ENCODE data around the gene TAF4.
A peak's percentile ranks its signal among the peaks of the same experiment; 100 is the strongest.
"Not testable (repeated sequence)": the region's sequence is repeated elsewhere in the genome, so short reads cannot be mapped to it uniquely, and the experiment has no call there.

TAF4 gene, protein sequence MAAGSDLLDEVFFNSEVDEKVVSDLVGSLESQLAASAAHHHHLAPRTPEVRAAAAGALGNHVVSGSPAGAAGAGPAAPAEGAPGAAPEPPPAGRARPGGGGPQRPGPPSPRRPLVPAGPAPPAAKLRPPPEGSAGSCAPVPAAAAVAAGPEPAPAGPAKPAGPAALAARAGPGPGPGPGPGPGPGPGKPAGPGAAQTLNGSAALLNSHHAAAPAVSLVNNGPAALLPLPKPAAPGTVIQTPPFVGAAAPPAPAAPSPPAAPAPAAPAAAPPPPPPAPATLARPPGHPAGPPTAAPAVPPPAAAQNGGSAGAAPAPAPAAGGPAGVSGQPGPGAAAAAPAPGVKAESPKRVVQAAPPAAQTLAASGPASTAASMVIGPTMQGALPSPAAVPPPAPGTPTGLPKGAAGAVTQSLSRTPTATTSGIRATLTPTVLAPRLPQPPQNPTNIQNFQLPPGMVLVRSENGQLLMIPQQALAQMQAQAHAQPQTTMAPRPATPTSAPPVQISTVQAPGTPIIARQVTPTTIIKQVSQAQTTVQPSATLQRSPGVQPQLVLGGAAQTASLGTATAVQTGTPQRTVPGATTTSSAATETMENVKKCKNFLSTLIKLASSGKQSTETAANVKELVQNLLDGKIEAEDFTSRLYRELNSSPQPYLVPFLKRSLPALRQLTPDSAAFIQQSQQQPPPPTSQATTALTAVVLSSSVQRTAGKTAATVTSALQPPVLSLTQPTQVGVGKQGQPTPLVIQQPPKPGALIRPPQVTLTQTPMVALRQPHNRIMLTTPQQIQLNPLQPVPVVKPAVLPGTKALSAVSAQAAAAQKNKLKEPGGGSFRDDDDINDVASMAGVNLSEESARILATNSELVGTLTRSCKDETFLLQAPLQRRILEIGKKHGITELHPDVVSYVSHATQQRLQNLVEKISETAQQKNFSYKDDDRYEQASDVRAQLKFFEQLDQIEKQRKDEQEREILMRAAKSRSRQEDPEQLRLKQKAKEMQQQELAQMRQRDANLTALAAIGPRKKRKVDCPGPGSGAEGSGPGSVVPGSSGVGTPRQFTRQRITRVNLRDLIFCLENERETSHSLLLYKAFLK

DNA sequence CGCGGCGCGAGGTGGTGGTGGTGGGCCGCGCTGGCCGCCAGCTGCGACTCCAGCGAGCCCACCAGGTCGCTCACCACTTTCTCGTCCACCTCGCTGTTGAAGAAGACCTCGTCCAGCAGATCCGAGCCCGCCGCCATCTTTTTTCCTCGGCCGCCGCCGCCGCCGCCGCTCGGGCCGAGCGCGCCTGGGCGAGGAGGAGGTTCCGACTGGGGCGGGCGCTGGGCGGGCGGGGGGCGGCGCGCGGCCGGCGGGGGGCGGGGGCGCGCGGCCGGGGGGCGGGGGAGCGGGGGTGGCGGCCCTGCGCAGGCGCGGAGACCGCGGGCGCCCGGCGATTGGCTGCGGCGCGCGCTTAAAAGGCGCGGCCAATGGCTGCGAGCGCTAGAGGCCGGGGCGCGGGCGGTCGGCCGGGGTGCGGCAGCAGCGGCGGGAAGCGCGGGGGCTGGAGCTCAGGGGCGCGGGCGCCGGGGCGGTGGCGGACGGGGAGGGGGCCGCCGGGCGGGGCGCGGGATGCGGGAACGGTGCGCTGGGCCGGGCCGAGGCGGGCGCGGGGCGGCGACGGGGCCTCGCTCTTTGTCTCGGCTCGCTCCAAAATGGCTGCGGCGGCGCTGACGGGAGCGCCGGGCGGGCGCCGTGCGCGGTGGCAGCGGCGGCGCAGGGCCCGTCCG lies at the start of gene TAF4:
Gene TAF4 (minus strand): TSS at position 208 of the 665 bp plus-strand sequence. CDS start 71 bp downstream, at position 137.
- peak; percentile 75 for DNase-seq

DNA sequence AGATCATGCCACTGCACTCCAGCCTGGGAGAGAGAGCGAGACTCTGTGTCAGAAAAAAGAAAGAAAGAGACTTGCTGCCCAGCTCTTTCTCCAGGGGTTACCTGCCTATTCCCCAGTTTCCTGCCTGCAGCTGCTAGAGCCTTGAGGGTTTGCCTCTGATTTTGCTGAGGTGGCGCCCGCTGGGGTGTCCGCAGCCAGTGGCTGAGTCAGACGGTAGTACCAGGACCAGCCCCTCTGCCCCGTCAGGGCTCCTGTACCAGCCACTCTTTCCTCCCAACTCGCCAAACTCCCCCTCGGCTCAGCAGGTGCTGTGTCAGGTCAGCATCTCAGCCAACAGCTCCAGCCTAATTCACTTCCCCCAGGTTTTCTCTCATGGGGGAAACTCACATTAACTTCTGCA lies 49.2 kb upstream of the TAF4 start:
- no peak for DNase-seq

DNA sequence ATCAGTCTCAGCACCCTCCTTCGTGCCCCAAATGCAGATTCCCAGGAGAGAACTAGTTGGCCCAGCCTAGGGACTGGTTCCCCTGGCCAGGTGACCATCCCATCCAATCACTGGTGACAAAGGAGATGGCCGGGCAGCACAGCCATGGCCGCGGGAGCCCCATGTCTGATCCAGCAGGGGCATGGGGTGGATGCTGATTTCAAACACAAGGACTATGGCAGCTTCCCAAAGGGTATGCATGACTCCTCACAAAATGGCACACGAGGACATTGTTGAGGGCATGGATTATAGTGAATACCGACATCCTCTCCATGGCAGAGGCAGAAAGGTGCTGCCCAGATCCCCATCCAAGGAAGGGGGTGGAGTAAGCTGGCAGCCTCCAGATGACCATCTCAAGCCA lies 46.7 kb upstream of the TAF4 start:
- no peak for DNase-seq

DNA sequence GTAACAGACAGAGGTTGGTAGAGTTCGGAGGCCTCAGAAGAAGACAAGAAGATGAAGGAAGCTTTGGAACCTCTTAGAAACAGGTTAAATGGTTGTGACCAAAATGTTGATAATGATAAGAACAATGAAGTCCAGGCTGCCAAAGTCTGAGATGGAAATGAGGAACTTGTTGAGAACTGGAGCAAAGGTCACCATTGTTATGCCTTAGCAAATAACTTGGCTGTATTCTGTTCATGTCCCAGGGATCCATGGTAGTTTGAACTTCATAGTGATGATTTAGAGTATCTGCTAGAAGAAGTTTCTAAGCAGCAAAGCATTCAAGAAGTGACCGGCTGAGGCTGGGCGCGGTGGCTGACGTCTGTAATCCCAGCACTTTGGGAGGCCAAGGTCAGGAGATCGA lies 45.5 kb upstream of the TAF4 start:
- no peak for DNase-seq

DNA sequence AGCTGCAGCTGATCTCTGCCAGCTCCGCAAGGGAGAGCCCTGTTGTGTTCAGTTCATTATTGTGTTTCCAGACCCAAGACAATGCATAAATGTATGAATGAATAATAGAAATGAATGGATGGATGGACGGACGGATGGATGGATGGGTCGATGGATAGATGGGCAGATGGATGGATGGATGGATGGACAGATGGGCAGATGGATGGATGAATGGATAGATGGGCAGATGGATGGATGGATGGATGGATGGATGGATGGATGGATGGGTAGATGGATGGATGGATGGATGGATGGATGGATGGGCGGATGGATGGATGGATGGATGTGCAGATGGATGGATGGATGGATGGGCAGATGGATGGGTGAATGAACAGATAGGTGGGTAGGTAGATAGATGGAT lies 39.9 kb upstream of the TAF4 start:
- no peak for DNase-seq

DNA sequence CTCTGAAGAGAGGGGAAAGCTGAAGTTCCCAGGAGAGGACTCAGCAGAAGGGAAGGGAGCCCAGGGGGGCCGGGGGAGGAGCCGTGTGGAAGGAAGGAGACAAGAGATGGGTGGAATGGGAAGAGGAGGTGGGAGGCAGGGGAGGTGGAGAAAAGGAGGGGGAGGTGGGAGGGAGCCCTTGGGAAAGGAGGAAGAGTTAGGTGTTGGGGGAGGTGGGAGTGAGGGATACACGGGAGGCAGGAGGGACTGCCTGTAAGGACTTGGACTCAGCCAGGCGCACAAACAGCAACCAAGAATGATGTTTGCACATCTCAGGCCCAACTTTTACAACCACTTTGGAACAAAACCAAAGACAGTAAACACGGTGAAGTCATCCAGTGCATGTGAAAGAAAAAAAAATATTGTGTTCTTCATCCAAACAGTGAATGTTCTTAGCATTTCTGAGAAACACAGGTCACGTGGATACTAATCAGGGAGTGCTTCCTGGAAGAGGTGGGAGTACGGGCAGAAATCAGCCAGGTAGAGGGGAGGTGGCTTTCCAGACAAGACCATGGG lies 39.2 kb upstream of the TAF4 start:
- DNase-seq: no peak

DNA sequence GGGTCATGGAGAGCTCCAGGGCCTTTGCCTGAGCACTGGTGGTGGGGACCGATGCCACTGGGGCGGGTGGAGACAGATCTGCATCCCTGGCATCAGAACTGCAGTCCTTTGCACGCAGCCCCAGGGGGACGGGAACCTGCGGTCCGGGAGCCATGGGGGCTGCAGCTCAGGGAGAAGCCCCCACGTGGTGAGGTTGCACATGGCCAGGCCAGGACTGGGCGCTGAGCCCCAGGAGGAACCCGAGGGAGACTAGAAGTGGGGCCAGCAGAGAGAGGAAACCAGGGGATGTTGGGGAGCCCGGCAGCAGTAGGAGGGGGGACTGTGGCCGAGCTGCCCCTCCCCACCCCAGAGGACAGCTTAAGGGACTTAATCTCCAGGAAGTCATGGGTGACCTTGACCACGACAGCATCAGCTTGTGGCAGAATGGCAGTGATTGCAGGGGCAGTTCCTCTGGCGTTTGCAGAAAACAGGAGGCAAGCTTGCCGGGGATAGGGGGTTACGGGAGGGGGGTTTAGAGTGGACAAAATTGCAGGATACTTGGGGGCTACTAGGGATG lies 38.6 kb upstream of the TAF4 start:
- no peak for DNase-seq

DNA sequence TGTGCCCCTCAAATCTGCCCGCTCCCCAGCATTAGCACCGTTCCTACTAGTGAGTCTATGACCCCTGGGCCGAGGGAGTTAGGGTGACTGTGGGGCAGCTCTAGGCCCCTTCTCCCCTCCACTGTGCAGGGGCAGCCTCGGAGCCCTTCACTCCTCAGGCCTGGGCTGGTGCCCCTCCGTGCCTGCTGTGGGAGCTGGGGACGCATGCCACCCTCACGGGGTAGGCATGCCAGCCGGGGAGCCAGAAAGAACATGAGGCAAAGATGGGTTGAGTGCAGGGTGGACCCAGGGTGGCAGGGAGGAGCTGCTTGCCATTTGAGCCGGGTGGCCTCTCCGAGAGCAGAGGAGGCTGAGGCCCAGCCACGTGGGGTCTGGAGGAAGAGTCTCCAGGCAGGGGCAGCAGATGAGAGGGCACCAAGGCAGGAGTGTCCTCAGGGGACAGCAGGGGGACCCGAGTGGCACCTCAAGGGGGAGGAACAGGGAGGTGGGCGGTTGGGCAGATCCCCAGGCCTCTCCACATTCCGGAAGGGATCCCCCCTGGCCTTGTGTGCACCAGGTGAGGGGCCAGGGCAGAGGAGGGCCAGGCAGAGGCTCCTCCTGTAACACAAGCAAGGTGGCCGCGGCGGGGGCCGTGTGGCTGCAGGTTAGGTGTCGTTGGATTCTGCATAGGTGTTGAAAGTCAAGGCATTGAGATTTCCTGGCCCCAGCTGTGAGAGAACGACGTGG lies 38.0 kb upstream of the TAF4 start:
- no peak for DNase-seq

DNA sequence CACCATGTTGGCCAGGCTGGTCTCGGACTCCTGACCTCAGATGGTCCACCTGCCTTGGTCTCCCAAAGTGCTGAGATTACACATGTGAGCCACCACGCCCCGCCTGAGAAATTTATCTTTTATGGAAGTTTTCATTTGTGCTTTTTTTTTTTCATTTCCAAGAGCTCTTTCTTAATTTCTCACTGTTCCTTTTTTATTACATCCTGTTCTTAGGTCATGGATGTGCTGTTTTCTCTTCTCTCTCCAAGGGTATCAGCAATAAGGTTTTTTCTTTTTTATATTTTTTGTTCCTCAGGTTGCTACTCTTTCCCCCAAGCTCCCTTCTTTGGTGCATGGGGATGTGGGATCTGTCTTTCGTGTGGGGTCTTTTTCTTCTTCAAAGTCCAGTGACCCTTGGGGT lies 35.4 kb upstream of the TAF4 start:
- no peak for DNase-seq

DNA sequence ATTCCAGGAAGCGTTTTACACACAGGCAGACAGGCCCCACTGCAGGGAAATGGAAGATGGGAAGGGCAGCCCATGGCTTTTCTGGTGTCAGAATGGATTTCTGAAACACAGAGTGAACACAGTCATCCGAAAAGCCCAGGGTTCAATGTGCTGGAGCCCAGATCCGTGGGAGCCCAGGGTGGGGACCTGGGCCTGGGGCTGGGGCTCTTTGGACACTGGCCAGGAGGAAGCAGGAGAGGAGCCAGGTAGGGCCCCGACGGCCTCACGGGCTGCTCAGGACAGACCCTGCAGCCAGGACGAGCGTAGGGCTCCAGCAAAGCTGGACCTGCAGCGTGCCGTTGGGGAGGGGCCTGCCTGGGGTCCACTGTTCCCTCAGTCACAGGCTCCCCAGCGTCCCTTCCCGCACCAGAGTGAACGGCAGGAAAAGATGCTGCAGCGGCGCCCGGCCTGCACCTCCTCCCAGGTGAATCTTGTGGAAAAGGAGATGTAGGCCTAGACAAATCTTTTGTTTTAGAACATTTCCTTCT lies 32.3 kb upstream of the TAF4 start:
- no peak for DNase-seq

DNA sequence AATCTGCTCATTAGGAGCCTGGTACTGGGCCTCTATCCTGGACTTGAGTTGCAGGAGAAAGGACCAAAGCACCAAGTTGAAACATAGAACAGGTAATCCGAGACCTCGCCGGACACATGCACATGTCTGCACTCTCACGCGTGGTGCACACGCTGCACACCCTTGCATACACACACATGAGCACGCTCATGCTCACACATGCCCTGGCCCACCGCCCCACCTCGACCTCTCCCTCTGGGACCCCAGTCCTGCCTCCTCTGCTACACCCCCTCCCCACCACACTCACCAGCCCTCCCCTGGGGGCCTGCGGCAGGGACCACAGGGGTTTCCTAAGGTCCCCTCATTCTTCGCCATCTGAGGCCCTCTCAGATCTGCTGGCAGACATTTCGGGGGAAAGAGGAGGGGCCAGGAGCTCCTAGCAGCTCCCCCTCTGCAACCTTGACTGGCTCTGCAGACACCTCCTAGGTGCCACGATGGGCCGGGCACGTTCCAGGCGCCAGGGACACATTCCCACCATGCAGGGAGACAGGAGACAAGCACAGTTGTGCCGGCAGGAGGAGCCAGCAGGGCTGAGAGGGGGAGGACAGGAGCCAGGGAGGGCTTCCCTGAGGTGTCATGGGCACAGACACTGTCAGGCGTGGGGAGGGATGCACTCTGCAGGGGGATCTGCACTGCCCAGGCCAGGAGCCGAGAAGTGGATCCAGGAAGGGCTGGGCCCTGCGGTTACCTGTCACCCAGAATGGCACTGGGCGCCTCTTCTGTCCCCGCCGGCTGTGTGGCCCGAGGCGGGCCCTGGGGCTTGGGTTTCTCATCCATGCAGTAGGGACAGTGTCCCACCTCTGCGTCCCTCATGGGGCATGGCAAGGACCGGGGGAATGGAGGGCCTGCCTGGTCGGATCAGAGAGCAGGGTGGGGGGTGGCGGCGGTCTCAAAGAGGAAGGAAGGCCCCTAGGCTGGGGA lies 31.0 kb upstream of the TAF4 start:
- no peak for DNase-seq

DNA sequence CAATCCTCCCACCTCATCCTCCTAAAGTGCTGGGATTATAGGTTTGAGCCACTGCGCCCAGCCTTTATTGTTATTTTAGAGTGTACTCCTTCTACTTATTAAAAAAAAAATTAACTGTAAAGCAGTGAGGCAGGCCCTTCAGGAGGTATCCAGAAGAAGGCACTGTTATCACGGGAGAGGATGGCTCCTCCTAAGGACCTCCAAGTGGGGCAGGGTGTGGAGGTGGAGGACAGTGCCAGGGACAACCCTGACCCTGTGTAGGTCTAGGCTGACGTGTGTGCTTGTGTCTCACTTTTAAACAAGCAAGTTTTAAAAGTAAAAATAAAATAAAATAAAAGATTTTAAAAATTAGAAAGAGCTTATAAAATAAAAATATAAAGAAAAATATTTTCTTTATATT lies 23.7 kb upstream of the TAF4 start:
- no peak for DNase-seq

DNA sequence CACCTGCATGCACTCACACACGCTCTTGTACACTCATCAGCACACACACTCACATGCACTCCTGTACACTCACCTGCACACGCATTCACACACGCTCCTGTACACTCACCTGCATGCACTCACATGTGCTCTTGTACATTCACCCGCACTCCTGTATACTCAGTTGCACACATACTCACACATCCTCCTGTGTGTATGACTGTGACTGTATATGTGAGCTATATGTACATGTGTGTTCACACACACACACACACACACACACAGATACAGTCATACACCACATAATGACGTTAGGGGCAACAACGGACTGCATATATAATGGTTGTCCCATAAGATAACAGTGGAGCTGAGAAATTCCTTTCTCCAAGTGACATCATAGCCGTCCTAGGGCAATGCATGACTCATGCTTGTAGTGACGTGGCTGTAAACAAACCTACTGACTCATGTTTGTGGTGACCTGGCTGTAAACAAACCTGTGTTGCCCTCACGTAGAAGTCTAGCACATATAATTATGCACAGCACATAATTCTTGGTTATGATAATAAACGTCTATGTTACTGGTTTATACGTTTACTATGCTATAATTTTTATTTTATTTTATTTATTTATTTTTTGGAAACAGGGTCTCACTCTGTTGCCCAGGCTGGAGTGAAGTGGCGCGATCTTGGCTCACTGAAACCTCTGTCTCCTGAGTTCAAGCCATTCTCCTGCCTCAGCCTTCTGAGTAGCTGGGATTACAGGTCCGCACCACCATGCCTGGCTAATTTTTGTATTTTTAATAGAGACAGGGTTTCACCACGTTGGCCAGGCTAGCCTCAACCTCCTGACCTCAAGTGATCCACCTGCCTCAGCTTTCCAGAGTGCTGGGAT lies 22.8 kb upstream of the TAF4 start:
- peak; percentile 65 for DNase-seq

DNA sequence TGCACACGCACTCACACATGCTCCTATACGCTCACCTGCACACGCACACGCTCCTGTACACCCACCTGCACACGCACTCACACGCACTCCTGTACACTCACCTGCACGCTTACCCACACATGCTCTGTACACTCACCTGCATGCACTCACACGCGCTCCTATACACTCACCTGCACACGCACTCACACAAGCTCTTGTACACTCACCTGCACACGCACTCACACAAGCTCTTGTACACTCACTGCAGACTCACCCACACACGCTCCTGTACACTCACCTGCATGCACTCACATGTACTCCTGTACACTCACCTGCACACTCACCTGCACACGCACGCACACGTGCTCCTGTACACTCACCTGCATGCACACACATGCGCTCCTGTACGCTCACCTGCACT lies 22.0 kb upstream of the TAF4 start:
- DNase-seq: no peak

DNA sequence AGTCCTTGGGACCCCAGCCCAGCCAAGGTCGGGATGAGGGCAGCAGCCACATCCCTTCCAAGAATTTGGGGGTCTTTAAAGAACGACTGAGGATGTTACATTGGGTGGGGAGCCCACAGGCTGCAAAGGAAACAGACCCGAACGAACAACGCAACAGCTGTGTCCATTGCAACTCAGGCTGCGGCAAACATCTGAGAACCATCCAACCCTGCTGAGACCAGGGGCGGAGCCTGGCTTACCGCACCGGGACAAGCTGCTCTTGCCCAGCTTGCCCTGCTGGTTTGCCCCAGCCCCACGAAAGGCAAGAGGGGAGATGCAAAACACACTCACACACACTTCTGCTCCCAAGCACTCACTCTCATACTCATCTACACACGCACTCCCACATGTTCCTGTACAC lies 21.5 kb upstream of the TAF4 start:
- no peak for DNase-seq

DNA sequence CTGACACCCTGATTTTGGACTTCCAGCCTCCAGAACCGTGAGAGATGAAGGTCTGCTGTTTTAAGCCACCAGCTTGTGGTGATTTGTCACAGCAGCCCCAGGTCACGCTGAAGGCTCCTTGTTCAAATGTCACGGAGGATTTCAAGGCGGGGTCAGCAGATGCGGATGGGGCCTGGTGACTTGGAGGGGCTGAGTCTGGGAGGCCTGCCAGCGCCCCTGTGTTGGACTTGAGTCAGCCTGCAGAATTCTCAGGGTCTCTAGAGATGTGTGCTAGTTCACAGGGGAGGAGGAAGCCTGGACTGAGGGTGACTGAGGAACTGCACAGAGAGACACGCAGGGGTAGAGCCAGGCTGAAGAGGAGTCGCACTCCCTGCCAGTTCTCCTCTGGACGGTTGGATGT lies 19.5 kb upstream of the TAF4 start:
- no peak for DNase-seq

DNA sequence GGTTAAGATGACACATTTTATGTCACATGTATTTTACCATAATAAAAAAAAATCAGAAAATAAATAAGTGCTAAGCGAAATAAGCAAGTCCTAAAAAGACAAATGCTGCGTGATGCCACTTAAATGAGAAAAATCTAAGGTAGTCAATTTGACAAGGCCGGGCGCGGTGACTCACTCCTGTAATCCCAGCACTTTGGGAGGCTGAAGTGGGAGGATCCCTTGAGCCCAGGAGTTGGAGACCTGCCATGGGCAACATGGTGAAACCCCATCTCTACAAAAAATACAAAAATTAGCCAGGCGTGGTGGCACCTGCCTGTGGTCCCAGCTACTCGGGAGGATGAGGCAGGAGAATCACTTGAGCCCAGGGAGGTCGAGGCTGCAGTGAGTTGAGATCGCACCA lies 18.5 kb upstream of the TAF4 start:
- DNase-seq: not testable (repeated sequence)

DNA sequence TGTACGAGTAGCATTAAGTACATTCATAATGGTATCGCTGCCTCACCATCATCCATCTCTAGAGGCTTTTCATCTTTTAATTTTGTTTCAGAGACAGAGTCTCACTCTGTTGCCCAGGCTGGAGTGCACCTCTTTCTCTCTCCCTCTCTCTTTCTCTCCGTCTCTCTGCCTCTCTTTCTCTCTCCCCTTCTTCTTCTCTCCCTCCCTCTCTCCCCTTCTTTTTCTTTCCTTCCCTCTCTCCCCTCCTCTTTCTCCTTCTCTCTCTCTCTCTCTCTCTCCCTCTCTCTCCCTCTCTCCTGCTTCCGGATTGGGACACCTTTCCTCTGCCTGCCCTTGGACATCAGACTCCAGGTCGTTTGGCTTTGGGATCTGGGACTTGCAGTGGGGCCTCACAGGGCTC lies 17.6 kb upstream of the TAF4 start:
- DNase-seq: no peak
